SKM-1 (cell line): Measurements from ENCODE around the gene LSM10.
A peak's percentile ranks its signal among the peaks of the same experiment; 100 is the strongest.

Experiments used
- DNase-seq: peaks from one replicate; lab custom pipeline; 2025; ENCODE audit not compliant: unreplicated experiment; lab: John Stamatoyannopoulos, UW

LSM10 gene

GRCh38 chr1:36385410-36386264 is 12.1 kb downstream of the LSM10 start, which contains the start of gene STK40:
TSS of gene STK40 (minus strand) at chr1:36385924. CDS start at chr1:36361332, 24,592 bp downstream.
- DNase-seq = peak; percentile 99

GRCh38 chr1:36384542-36385409 is 12.9 kb downstream of the LSM10 start:
- no peak for DNase-seq

- DNase-seq = no peak
These were observed 14.5 kb downstream of the LSM10 start for GRCh38 chr1:36383240-36383639.

- DNase-seq = no peak
These were observed 15.0 kb downstream of the LSM10 start for GRCh38 chr1:36382669-36383068.

GRCh38 chr1:36382231-36382630 is 15.5 kb downstream of the LSM10 start:
- no peak for DNase-seq

- DNase-seq = no peak
These were observed 16.3 kb downstream of the LSM10 start for GRCh38 chr1:36381405-36381804.

GRCh38 chr1:36380782-36381181 is 16.9 kb downstream of the LSM10 start:
- DNase-seq = no peak

- no peak for DNase-seq
These were observed 17.5 kb downstream of the LSM10 start for GRCh38 chr1:36380143-36380619.

- no peak for DNase-seq
These were observed 19.8 kb downstream of the LSM10 start for GRCh38 chr1:36377791-36378492.

- DNase-seq = no peak
These were observed 25.1 kb downstream of the LSM10 start for GRCh38 chr1:36372617-36373016.

- DNase-seq = peak; percentile 63
These were observed 28.4 kb downstream of the LSM10 start for GRCh38 chr1:36369061-36369861.

GRCh38 chr1:36367798-36368197 is 29.9 kb downstream of the LSM10 start:
- DNase-seq = no peak

GRCh38 chr1:36367066-36367465 is 30.6 kb downstream of the LSM10 start:
- no peak for DNase-seq

GRCh38 chr1:36366091-36366661 is 31.5 kb downstream of the LSM10 start:
- no peak for DNase-seq

- DNase-seq = no peak
These were observed 32.3 kb downstream of the LSM10 start for GRCh38 chr1:36365381-36365780.

GRCh38 chr1:36359911-36360550 is 37.7 kb downstream of the LSM10 start:
- DNase-seq = no peak

GRCh38 chr1:36359383-36359782 is 38.3 kb downstream of the LSM10 start:
- no peak for DNase-seq

- DNase-seq = no peak
These were observed 39.1 kb downstream of the LSM10 start for GRCh38 chr1:36358514-36359084.

- DNase-seq = no peak
These were observed 41.9 kb downstream of the LSM10 start for GRCh38 chr1:36355811-36356210.
